K562 (cell line): ENCODE data around the gene EIF4G1. TPM values are rescaled to one million over a fixed set of nuclear protein-coding genes. Genes with fewer than 3 reads are reported as not detected.

Source experiments
- ARHGAP35 ChIP-seq: fragments of 450-650 bp; IDR thresholded peaks from 2 replicates; pipeline ENCODE4 v1.6.1; 2018; ENCODE audit not compliant: partially characterized antibody
- ATF7 ChIP-seq: fragments of 450-650 bp; IDR thresholded peaks from 2 replicates; pipeline ENCODE4 v1.7.1; 2014; ENCODE audit warnings: mild to moderate bottlenecking, moderate library complexity
- BCL6 ChIP-seq: fragments of 250-450 bp; sonication (Bioruptor Pico); IDR thresholded peaks from 2 replicates; pipeline ENCODE4 v1.4.0; 2020
- BRF1 ChIP-seq: IDR thresholded peaks from 3 replicates; pipeline ENCODE4 v1.6.1; 2011; ENCODE audit warnings: borderline replicate concordance, mild to moderate bottlenecking; ENCODE audit not compliant: insufficient read length; ENCODE audit errors: extremely low read depth
- CSDE1 ChIP-seq, 2 experiments: fragments of 450-650 bp; IDR thresholded peaks; 2 replicates each; pipeline ENCODE4 v1.6.1; 2016; ENCODE audit warnings: mild to moderate bottlenecking in 1 of 2
- E4F1 ChIP-seq: fragments of 250-450 bp; sonication (Bioruptor Pico); IDR thresholded peaks from 2 replicates; pipeline ENCODE4 v1.5.0; 2021; ENCODE audit warnings: mild to moderate bottlenecking, borderline replicate concordance
- ERF ChIP-seq: fragments of 450-650 bp; formaldehyde crosslinking; IDR thresholded peaks from 2 replicates; pipeline ENCODE4 v1.4.0; 2020; ENCODE audit warnings: mild to moderate bottlenecking, mixed read lengths
- ETV5 ChIP-seq: sonication (generic); formaldehyde crosslinking; IDR thresholded peaks from 2 replicates; pipeline ENCODE4 v1.4.0; 2020; ENCODE audit warnings: low read depth, mild to moderate bottlenecking, missing genetic modification reagents
- FIP1L1 ChIP-seq: fragments of 200-400 bp; formaldehyde crosslinking; IDR thresholded peaks from 2 replicates; pipeline ENCODE4 v1.6.1; 2018; ENCODE audit warnings: mild to moderate bottlenecking, low read depth, low read length; ENCODE audit not compliant: poor library complexity, severe bottlenecking
- FOXK1 ChIP-seq: sonication (generic); formaldehyde crosslinking; IDR thresholded peaks from 2 replicates; pipeline ENCODE4 v1.8.0; 2022; ENCODE audit warnings: missing genetic modification reagents, mild to moderate bottlenecking, borderline replicate concordance
- GABPA ChIP-seq: fragments of 200-800 bp; sonication (Bioruptor generic); conservative IDR thresholded peaks from 2 replicates; pipeline ENCODE4 v1.6.1; 2016; ENCODE audit warnings: low read depth, missing genetic modification characterization, missing compliant biosample characterization
- HMG20A ChIP-seq: fragments of 450-650 bp; formaldehyde crosslinking; conservative IDR thresholded peaks from 2 replicates; pipeline ENCODE4 v1.4.0; 2020; ENCODE audit warnings: mild to moderate bottlenecking, mixed read lengths
- NFYB ChIP-seq: IDR thresholded peaks from 2 replicates; pipeline ENCODE4 v1.6.1; 2011; ENCODE audit warnings: mild to moderate bottlenecking, moderate library complexity; ENCODE audit not compliant: insufficient read length; ENCODE audit errors: extremely low read depth
- SMARCE1 ChIP-seq: fragments of 450-650 bp; IDR thresholded peaks from 2 replicates; pipeline ENCODE4 v1.7.1; 2016; ENCODE audit warnings: mild to moderate bottlenecking
- SRSF9 ChIP-seq: fragments of 200-400 bp; formaldehyde crosslinking; IDR thresholded peaks from 2 replicates; pipeline ENCODE4 v1.6.1; 2017; ENCODE audit warnings: low read depth, low read length, borderline replicate concordance
- THAP12 ChIP-seq: fragments of 250-450 bp; sonication (Bioruptor Pico); IDR thresholded peaks from 2 replicates; pipeline ENCODE4 v1.9.0; 2021; ENCODE audit warnings: mild to moderate bottlenecking, inconsistent platforms
- ZNF212 ChIP-seq: fragments of 450-650 bp; formaldehyde crosslinking; IDR thresholded peaks from 2 replicates; pipeline ENCODE4 v1.4.0; 2020; ENCODE audit warnings: mild to moderate bottlenecking
- ZNF253 ChIP-seq: fragments of 250-450 bp; sonication (Bioruptor Pico); conservative IDR thresholded peaks from 2 replicates; pipeline ENCODE4 v1.6.1; 2021; ENCODE audit warnings: mild to moderate bottlenecking
- ZNF592 ChIP-seq: fragments of 450-650 bp; IDR thresholded peaks from 2 replicates; pipeline ENCODE4 v1.6.1; 2017; ENCODE audit warnings: antibody characterized with exemption, mild to moderate bottlenecking
- ZNF76 ChIP-seq: fragments of 250-450 bp; sonication (Bioruptor Pico); IDR thresholded peaks from 2 replicates; pipeline ENCODE4 v1.4.0; 2020; ENCODE audit warnings: mild to moderate bottlenecking, moderate library complexity, borderline replicate concordance
- polyA plus RNA-seq, 8 experiments: library from polyadenylated mRNA; depleted of rRNA in 4 of 8; stranded (reverse) in 5 of 8; unstranded in 3 of 8; fragments of >200 nt; fragmentation: Nextera tagmentation in 2 of 8; fragmentation: Illumina TruSeq in 1 of 8; extraction: Ambion mirVana in 2 of 8; extraction: Trizol in 1 of 8; gene quantifications; 2 replicates each; pipeline versions ENCODE4 v1.2.1 to v1.2.3, GENCODE V29; 2011 to 2014; ENCODE audit warnings: inconsistent platforms in 1 of 8, missing spikeins in 1 of 8
- total RNA-seq, 7 experiments: library from RNA; depleted of rRNA in 6 of 7; stranded (reverse); fragments of >200 nt in 6 of 7; fragmentation: Illumina TruSeq in 2 of 7; extraction: Trizol in 2 of 7; gene quantifications; 2 replicates each; pipeline versions ENCODE4 v1.2.1 to v1.2.3, GENCODE V29; 2011 to 2021; ENCODE audit warnings: low replicate concordance in 1 of 7

Gene EIF4G1
- total and polyA plus RNA-seq, 9 of the 15 experiments (the other 6 are each of a cell fraction or from before 2014, with no cell fraction given) = 4.6 to 505 (median 155) TPM

- TF ChIP-seq CSDE1 (IDR thresholded peaks at IDR 0.05) = no peak
- TF ChIP-seq ZNF76 (CRISPR knock-in tag) = no peak
- TF ChIP-seq SRSF9 = no peak
- TF ChIP-seq ZNF592 = peak; percentile 60
- TF ChIP-seq BRF1 = no peak
- TF ChIP-seq SMARCE1 = no peak
- no peak for TF ChIP-seq ZNF212
- TF ChIP-seq BCL6 (CRISPR knock-in tag) = no peak
- TF ChIP-seq FOXK1 (CRISPR knock-in tag) = no peak
- no peak for TF ChIP-seq FIP1L1
- TF ChIP-seq HMG20A (CRISPR knock-in tag) = no peak
- TF ChIP-seq ARHGAP35 = no peak
- no peak for TF ChIP-seq THAP12 (CRISPR knock-in tag)
- TF ChIP-seq ETV5 (CRISPR knock-in tag) = no peak
- no peak for TF ChIP-seq E4F1
- no peak for TF ChIP-seq ATF7
- peak; percentile 27 for TF ChIP-seq NFYB
- TF ChIP-seq GABPA (tag) = no peak
- TF ChIP-seq ZNF253 (CRISPR knock-in tag) = no peak
- no peak for TF ChIP-seq ERF
These were observed 63.6 kb downstream of the EIF4G1 start, which contains the start of gene THPO (continued) for GRCh38 chr3:184377882-184378445.
